ENCODE data around the gene GZMM. TPM values are rescaled to one million over a fixed set of nuclear protein-coding genes. Genes with fewer than 3 reads are reported as not detected.
A peak's percentile ranks its signal among the peaks of the same experiment; 100 is the strongest.

Gene GZMM
- total RNA-seq, 2 experiments from 2014 or later, result 41.6 to 46.3 TPM

DNA sequence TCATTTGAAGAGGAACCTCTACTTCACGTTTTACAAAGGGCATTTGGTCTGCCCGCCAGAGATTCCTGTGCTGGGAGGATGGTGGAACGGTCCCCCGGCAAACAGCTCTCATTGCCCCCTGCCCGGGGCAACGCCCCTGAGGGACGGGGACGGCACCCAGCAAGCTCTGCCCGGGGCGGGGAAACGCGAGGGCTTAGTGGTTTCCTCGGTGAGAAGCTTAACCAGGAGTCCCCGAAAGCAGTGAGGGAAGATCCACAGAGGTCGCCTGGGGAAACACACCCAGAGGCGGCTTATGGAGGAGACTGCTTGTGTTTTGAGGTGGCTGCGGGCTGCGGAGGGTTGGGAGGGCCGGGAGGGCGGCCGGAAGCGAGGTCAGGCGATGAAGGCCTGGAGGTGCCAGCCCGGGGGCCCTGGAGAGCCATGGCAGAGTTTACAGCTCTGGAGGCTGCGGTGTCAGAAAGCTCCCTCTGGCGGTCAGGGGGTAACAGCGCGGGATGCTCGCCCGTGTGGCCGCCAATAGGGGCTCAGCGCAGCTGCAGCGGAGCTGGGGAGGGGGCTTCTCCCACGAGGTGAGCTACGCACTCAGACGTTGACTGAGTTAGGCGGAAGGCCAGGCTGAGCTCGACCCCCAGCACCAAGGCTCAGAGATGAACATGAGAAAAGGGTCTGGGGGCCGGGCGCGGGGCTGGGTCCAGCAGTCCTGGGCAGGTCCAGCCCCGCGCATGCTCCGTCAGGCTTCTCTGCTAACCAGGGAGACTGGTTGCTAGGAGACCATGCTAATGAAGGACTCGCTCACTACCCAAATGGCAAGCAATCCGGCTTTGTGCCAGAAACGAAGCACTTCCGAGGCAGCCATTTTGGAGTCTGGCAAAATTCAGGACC is 37.2 kb upstream of the GZMM start:
- Mint-ChIP-seq H3K36me3 (ENCODE audit: low read depth) (peaks cover 17% of the 10 kb centered on the region), H3K27me3 (no peaks in the 10 kb centered on the region), H3K27ac (peak overlapping the region; percentile 94), H3K9me3 (no peaks in the 10 kb centered on the region), H3K4me3 (peak overlapping the region; percentile 98), H3K4me1 (ENCODE audit: low read depth) (peaks cover 37% of the 10 kb centered on the region)
- ChIA-PET POLR2A (interaction anchor here (0.8 to 2.0 kb wide), 11 partner anchors 9 to 174 kb away, joined by 3 to 34 read pairs (median 4); partner anchors contain the start of genes CDC34 and RNF126), CTCF (interaction anchor here (0.6 to 2.0 kb wide), 16 partner anchors 9 to 173 kb away, joined by 3 to 25 read pairs (median 4); partner anchors contain the start of genes CDC34, MADCAM1 and MIER2)
- Histone ChIP-seq H3K27ac (ENCODE audit: low read depth in 1 of 2, low read length in 2 of 2) (peak overlapping the region; percentile 88 to 99), H3K9me3 (ENCODE audit: control insufficient read depth in 1 of 2, insufficient read depth in 1 of 2, low read length in 2 of 2) (no peaks in the 10 kb centered on the region), H3K4me3 (ENCODE audit: low read length) (peak overlapping the region; percentile 91), H3K36me3 (ENCODE audit: insufficient read depth, low read length) (peaks cover 9% of the 10 kb centered on the region), H3K4me1 (ENCODE audit: insufficient read depth, low read length) (peaks cover 55% of the 10 kb centered on the region), H3K27me3 (ENCODE audit: control insufficient read depth in 1 of 2, insufficient read depth in 2 of 2, low read length in 2 of 2) (no peaks in the 10 kb centered on the region)
- peak; percentile 99 for TF ChIP-seq CTCF (IDR thresholded peaks at IDR 0.05)
- DNase-seq, result peak; percentile 85 to 98 (median 92)
- ATAC-seq (ENCODE audit: poor library complexity), result peak; percentile 52
- intact Hi-C loops (cut with DNase I, micrococcal nuclease), result loop anchor here (1.0 to 10.0 kb wide), 9 partner anchors 17 to 291 kb away; partner anchors contain the start of genes BSG (in 2 of the 2), CDC34 (in 1 of the 2), MIER2 (in 1 of the 2) and PLPP2 (in 1 of the 2)

DNA sequence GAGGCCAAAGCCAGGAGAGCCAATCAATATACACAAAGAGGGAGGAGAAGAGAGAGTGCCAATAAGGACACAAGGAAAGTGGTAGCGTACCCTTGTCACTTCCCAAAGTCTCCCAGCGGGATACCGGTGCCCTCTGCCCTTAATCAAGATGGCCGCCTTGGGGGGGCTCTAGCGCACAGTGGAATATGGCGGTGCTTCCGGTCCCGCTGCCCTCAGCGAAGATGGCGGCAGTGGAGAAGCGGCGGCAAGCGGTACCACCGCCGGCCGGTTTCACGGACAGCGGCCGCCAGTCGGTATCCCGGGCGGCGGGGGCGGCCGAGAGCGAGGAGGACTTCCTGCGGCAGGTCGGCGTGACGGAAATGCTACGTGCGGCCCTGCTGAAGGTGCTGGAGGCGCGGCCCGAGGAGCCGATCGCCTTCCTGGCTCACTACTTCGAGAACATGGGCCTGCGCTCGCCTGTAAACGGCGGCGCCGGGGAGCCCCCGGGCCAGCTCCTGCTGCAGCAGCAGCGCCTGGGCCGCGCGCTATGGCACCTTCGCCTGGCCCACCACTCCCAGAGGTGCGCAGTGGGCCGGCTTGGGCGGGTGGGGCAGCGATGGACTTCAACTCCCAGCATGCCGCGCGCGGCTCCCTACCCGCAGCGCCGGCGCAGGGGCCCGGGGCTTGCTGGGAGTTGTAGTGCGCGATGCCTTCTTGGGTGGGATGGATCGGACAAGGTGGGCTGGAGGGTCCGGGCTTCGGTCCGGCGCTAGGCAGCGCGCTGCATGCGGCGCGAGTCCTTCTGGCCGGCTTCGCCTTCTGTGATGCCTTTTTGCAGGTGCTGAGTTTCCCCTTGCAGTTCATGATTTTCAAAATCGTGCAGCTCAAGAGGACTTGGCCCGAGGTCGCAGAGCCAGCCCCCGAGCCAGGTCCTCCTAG is 36.3 kb upstream of the GZMM start, which contains the start of gene TPGS1:
TSS of gene TPGS1 (plus strand) at position 212 of the 918 bp plus-strand sequence. CDS start at position 222, 10 bp downstream.
- Histone ChIP-seq H3K4me3 (ENCODE audit: low read length) (peak within 1 kb of the TSS; percentile 91), H3K27me3 (ENCODE audit: control insufficient read depth in 1 of 2, insufficient read depth in 2 of 2, low read length in 2 of 2) (no peaks in the 10 kb centered on the region), H3K4me1 (ENCODE audit: insufficient read depth, low read length) (peaks cover 64% of the 10 kb centered on the region), H3K36me3 (ENCODE audit: insufficient read depth, low read length) (peaks cover 9% of the 10 kb centered on the region), H3K27ac (ENCODE audit: low read depth in 1 of 2, low read length in 2 of 2) (peak within 1 kb of the TSS; percentile 88 to 99), H3K9me3 (ENCODE audit: control insufficient read depth in 1 of 2, insufficient read depth in 1 of 2, low read length in 2 of 2) (no peaks in the 10 kb centered on the region)
- H3K36me3 Mint-ChIP-seq (ENCODE audit: low read depth), result peaks cover 17% of the 10 kb centered on the region
- H3K9me3 Mint-ChIP-seq, result no peaks in the 10 kb centered on the region
- intact Hi-C loops (cut with DNase I, micrococcal nuclease), result loop anchor here (1.0 to 10.0 kb wide), 7 partner anchors 19 to 290 kb away; partner anchors contain the start of genes BSG (in 2 of the 2), CDC34 (in 1 of the 2), MIER2 (in 1 of the 2) and PLPP2 (in 1 of the 2)
- H3K4me1 Mint-ChIP-seq (ENCODE audit: low read depth), result peaks cover 43% of the 10 kb centered on the region
- ATAC-seq (ENCODE audit: poor library complexity) (peak; percentile 49), DNase-seq (peak; percentile 50 to 94 (median 80))
- H3K27me3 Mint-ChIP-seq, result no peaks in the 10 kb centered on the region
- peak within 1 kb of the TSS; percentile 94 for H3K27ac Mint-ChIP-seq
- ChIA-PET POLR2A (interaction anchor here (0.9 to 2.0 kb wide), 8 partner anchors 10 to 155 kb away, joined by 3 to 34 read pairs (median 4); partner anchors contain the start of genes CDC34 and RNF126), CTCF (interaction anchor here (1.0 to 2.0 kb wide), 13 partner anchors 10 to 172 kb away, joined by 3 to 25 read pairs (median 6); partner anchors contain the start of genes CDC34, MADCAM1 and MIER2)
- peak within 1 kb of the TSS; percentile 98 for H3K4me3 Mint-ChIP-seq
- TF ChIP-seq CTCF (IDR thresholded peaks at IDR 0.05), result no peak

Data from CD4-positive, alpha-beta T cell (primary cell).